Liver (tissue), 9 donors: ENCODE results near the gene DOCK1. TPM values are rescaled to one million over a fixed set of nuclear protein-coding genes. Genes with fewer than 3 reads are reported as not detected.

ENCODE experiments used
- DNase-seq: peaks from one replicate; pipeline ENCODE4 v3.0.0-alpha.2; 2017; ENCODE audit warnings: low spot score
- H3K27ac ChIP-seq, 2 donors: one replicate each; pipeline ENCODE4 v1.7.0; 2013; ENCODE audit warnings: inconsistent platforms in 2 of 2, low read length in 2 of 2, control low read depth in 1 of 2, low read depth in 1 of 2, mild to moderate bottlenecking in 1 of 2
- H3K27me3 ChIP-seq, 4 donors: one replicate each; pipeline versions ENCODE4 v1.6.1 to v1.7.0; 2013; ENCODE audit warnings: low read length in 3 of 4, inconsistent platforms in 1 of 4, mild to moderate bottlenecking in 1 of 4, moderate library complexity in 1 of 4; ENCODE audit not compliant: control insufficient read depth in 4 of 4, insufficient read depth in 4 of 4
- H3K36me3 ChIP-seq, 4 donors: one replicate each; pipeline versions ENCODE4 v1.6.1 to v1.7.0; 2013; ENCODE audit warnings: low read length in 3 of 4, mild to moderate bottlenecking in 3 of 4, low read depth in 1 of 4, moderate library complexity in 1 of 4; ENCODE audit not compliant: control insufficient read depth in 4 of 4, insufficient read depth in 3 of 4
- H3K4me1 ChIP-seq, 4 donors: one replicate each; pipeline versions ENCODE4 v1.6.1 to v1.7.0; 2013; ENCODE audit warnings: low read length in 3 of 4, mild to moderate bottlenecking in 3 of 4, moderate library complexity in 1 of 4; ENCODE audit not compliant: control insufficient read depth in 4 of 4, insufficient read depth in 4 of 4
- H3K4me3 ChIP-seq, 3 donors: one replicate each; pipeline versions ENCODE4 v1.6.1 to v1.7.0; 2013; ENCODE audit warnings: low read length in 3 of 3, control low read depth in 1 of 3, low read depth in 1 of 3, mild to moderate bottlenecking in 1 of 3
- H3K9ac ChIP-seq, 2 donors: one replicate each; pipeline ENCODE4 v1.7.0; 2013; ENCODE audit warnings: low read length in 2 of 2, mild to moderate bottlenecking in 2 of 2, moderate library complexity in 2 of 2, control low read depth in 1 of 2, low read depth in 1 of 2
- H3K9me3 ChIP-seq, 4 donors: one replicate each; pipeline versions ENCODE4 v1.6.1 to v1.7.0; 2013; ENCODE audit warnings: low read length in 3 of 4; ENCODE audit not compliant: control insufficient read depth in 4 of 4
- GABPA ChIP-seq, 2 donors: IDR thresholded peaks in 1 of 2; conservative IDR thresholded peaks in 1 of 2; 2 replicates each; pipeline ENCODE4 v1.6.1; 2016; ENCODE audit warnings: antibody characterized with exemption in 2 of 2, mild to moderate bottlenecking in 1 of 2, moderate library complexity in 1 of 2
- HNF4A ChIP-seq, 2 donors: conservative IDR thresholded peaks; 2 replicates each; pipeline ENCODE4 v1.6.1; 2016; ENCODE audit warnings: antibody characterized with exemption in 2 of 2, mild to moderate bottlenecking in 2 of 2
- HNF4G ChIP-seq: IDR thresholded peaks from 2 replicates; pipeline ENCODE4 v1.6.1; 2016; ENCODE audit warnings: antibody characterized with exemption
- NR2F2 ChIP-seq: IDR thresholded peaks from 2 replicates; pipeline ENCODE4 v1.6.1; 2016; ENCODE audit warnings: antibody characterized with exemption
- RAD21 ChIP-seq, 2 donors: IDR thresholded peaks; 2 replicates each; pipeline ENCODE4 v1.6.1; 2016; ENCODE audit warnings: antibody characterized with exemption in 2 of 2, mild to moderate bottlenecking in 2 of 2
- REST ChIP-seq: IDR thresholded peaks from 2 replicates; pipeline ENCODE4 v1.6.1; 2016; ENCODE audit warnings: antibody characterized with exemption, mild to moderate bottlenecking
- TAF1 ChIP-seq: conservative IDR thresholded peaks from 2 replicates; pipeline ENCODE4 v1.6.1; 2016; ENCODE audit warnings: antibody characterized with exemption, mild to moderate bottlenecking
- ZBTB33 ChIP-seq: IDR thresholded peaks from 2 replicates; pipeline ENCODE4 v1.6.1; 2016; ENCODE audit warnings: antibody characterized with exemption
- WGBS: extraction: QIAGEN DNeasy Blood & Tissue Kit; methylation state at CpG from one replicate; pipeline ENCODE4 v1.1.7; 2013; 5-methylcytosine and 5-hydroxymethylcytosine counted together
- polyA plus RNA-seq, 2 donors: library from polyadenylated mRNA; stranded (reverse) in 1 of 2; unstranded in 1 of 2; fragments of 200-250 nt in 1 of 2; fragments of >200 nt in 1 of 2; fragmentation: Nextera tagmentation in 1 of 2; extraction: Ambion mirVana in 1 of 2; gene quantifications; one replicate each; pipeline versions ENCODE4 v1.2.1 to v1.2.3, GENCODE V29; 2013 to 2015
- total RNA-seq, 2 donors: library from RNA; depleted of rRNA; stranded (reverse); fragments of >200 nt; gene quantifications; one replicate each; pipeline ENCODE4 v1.2.3, GENCODE V29; 2014
- TF ChIP-seq, protein P1 (sequence below): IDR thresholded peaks from 2 replicates; pipeline ENCODE4 v1.6.1; 2016; ENCODE audit warnings: antibody characterized with exemption
- donor health status: healthy.
- donor health status: healthy.
- donor health status: healthy.
- donor health status: healthy.
- donor health status: healthy.

Gene DOCK1
- total and polyA plus RNA-seq, 4 donors = 3.8 to 28.8 (median 9.1) TPM

DNA sequence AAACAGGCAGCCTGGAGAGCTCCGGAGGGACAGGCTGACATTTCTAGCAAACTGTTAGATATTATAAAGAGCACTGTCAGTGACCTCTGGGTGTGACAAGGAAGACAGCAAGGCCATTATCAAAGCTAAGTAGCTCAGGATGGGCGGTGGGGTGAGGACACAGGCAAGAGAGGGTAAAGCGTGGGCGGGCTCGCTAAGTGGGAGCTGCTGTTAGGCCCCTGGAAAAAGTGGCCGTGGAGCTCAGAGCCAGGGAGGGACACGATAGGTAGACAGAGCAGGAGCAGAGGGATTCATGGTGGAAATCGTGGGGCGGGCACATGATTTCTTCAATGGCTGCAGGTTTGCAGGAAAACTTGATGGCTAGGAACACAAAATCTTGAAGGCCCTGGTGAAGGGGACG is 592.5 kb downstream of the DOCK1 start:
- no peaks in the 10 kb centered on the region for H3K36me3 ChIP-seq
- no peak overlapping the region for H3K4me3 ChIP-seq
- TF ChIP-seq NR2F2 (no peak), TAF1 (no peak), ZBTB33 (no peak), HNF4A (conservative IDR thresholded peaks at IDR 0.05) (no peak)
- H3K9me3 ChIP-seq = no peaks in the 10 kb centered on the region
- WGBS = 83% methylated on average over 10 of the region's 10 CpGs
- H3K27me3 ChIP-seq = peaks cover 0 to 5% (median under 1%) of the 10 kb centered on the region in 4 donors
- no peaks in the 10 kb centered on the region for H3K4me1 ChIP-seq
- no peak overlapping the region for H3K27ac ChIP-seq
- DNase-seq = no peak
- H3K9ac ChIP-seq = no peak overlapping the region

- Histone ChIP-seq H3K27ac (no peak overlapping the region), H3K4me1 (no peaks in the 10 kb centered on the region), H3K27me3 (peaks cover 0 to 5% (median under 1%) of the 10 kb centered on the region in 4 donors), H3K9me3 (no peaks in the 10 kb centered on the region), H3K4me3 (no peak overlapping the region), H3K36me3 (no peaks in the 10 kb centered on the region), H3K9ac (no peak overlapping the region)
- 80% methylated on average over 14 of the region's 14 CpGs for WGBS
- DNase-seq = no peak
- TF ChIP-seq REST (no peak), HNF4A (conservative IDR thresholded peaks at IDR 0.05) (no peak), GABPA (IDR thresholded peaks at IDR 0.05 in 1 of 2, conservative IDR thresholded peaks at IDR 0.05 in 1 of 2) (no peak)
These were observed 592.9 kb downstream of the DOCK1 start for GRCh38 chr10:127498087-127498486.

- whole genome bisulfite sequencing = 68% methylated on average over 8 of the region's 8 CpGs
- Histone ChIP-seq H3K4me1 (no peaks in the 10 kb centered on the region), H3K36me3 (no peaks in the 10 kb centered on the region), H3K9ac (no peak overlapping the region), H3K9me3 (no peaks in the 10 kb centered on the region), H3K27me3 (peaks cover 0 to 5% (median under 1%) of the 10 kb centered on the region in 4 donors), H3K27ac (no peak overlapping the region), H3K4me3 (no peak overlapping the region)
- DNase-seq = no peak
- TF ChIP-seq, protein P1, sequence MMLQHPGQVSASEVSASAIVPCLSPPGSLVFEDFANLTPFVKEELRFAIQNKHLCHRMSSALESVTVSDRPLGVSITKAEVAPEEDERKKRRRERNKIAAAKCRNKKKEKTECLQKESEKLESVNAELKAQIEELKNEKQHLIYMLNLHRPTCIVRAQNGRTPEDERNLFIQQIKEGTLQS = no peak
- TF ChIP-seq RAD21 (IDR thresholded peaks at IDR 0.05) (no peak), REST (no peak), HNF4G (no peak)
These were observed 594.9 kb downstream of the DOCK1 start for GRCh38 chr10:127500127-127500526.
